Measurements from ENCODE around the gene HYAL4. TPM values are rescaled to one million over a fixed set of nuclear protein-coding genes. Genes with fewer than 3 reads are reported as not detected.
"Not testable (repeated sequence)": the region's sequence is repeated elsewhere in the genome, so short reads cannot be mapped to it uniquely, and the experiment has no call there.

The HYAL4 gene
- polyA plus RNA-seq, 2 donors = not detected

DNA sequence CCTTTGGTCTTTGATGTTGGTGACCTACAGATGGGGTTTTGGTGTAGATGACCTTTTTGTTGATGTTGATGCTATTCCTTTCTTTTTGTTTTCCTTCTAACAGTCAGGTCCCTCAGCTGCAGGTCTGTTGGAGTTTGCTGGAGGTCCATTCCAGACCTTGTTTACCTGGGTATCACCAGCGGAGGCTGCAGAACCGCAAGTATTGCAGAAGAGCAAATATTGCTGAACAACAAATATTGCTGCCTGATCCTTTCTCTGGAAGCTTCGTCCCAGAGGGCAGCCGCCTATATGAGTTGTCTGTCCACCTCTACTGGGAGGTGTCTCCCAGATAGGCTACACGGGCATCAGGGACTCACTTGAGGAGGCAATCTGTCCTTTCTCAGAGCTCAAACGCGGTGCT, 827 bp upstream of the HYAL4 start:
- not testable (repeated sequence) for H3K27me3 ChIP-seq (ENCODE audit: control insufficient read depth in 1 of 2, insufficient read depth in 2 of 2, low read length in 2 of 2); H3K9me3 ChIP-seq (ENCODE audit: control insufficient read depth in 2 of 2, insufficient read depth in 1 of 2, low read depth in 1 of 2, low read length in 1 of 2); H3K36me3 ChIP-seq (ENCODE audit: control insufficient read depth in 2 of 2, insufficient read depth in 2 of 2, low read length in 1 of 2); H3K4me1 ChIP-seq (ENCODE audit: control insufficient read depth in 2 of 2, insufficient read depth in 2 of 2, low read length in 1 of 2); H3K4me3 ChIP-seq (ENCODE audit: low read depth in 1 of 2, low read length in 2 of 2); H3K27ac ChIP-seq (ENCODE audit: low read depth in 2 of 2, low read length in 1 of 2)
- WGBS, 2 donors = 92 to 94% methylated on average over 7 of the region's 7 CpGs

DNA sequence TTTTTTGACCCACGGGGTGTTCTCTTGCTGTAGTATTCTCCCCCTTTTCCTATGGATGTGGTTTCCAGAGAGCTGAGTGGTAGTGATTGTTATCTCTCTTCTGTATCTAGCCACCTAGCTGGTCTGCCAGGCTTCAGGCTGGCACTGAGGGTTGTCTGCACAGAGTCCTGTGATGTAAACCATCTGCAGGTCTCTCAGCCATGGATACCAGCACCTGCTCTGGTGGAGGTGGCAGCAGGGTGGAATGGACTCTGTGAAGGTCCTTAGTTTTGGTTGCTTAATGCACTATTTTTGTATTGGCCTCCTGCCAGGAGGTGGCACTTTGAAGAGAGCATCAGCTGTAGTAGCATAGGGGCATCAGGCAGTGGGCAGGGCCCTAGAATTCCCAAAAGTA, 851 bp downstream of the HYAL4 start:
- Histone ChIP-seq H3K9me3 (ENCODE audit: control insufficient read depth in 2 of 2, insufficient read depth in 1 of 2, low read depth in 1 of 2, low read length in 1 of 2) (no peaks in the 10 kb centered on the region), H3K4me1 (ENCODE audit: control insufficient read depth in 2 of 2, insufficient read depth in 2 of 2, low read length in 1 of 2) (no peaks in the 10 kb centered on the region), H3K27me3 (ENCODE audit: control insufficient read depth in 1 of 2, insufficient read depth in 2 of 2, low read length in 2 of 2) (no peaks in the 10 kb centered on the region), H3K27ac (ENCODE audit: low read depth in 2 of 2, low read length in 1 of 2) (no peak overlapping the region), H3K36me3 (ENCODE audit: control insufficient read depth in 2 of 2, insufficient read depth in 2 of 2, low read length in 1 of 2) (no peaks in the 10 kb centered on the region), H3K4me3 (ENCODE audit: low read depth in 1 of 2, low read length in 2 of 2) (no peak overlapping the region)
- 80 to 94% methylated on average over 1 of the region's 1 CpG for WGBS, 2 donors

DNA sequence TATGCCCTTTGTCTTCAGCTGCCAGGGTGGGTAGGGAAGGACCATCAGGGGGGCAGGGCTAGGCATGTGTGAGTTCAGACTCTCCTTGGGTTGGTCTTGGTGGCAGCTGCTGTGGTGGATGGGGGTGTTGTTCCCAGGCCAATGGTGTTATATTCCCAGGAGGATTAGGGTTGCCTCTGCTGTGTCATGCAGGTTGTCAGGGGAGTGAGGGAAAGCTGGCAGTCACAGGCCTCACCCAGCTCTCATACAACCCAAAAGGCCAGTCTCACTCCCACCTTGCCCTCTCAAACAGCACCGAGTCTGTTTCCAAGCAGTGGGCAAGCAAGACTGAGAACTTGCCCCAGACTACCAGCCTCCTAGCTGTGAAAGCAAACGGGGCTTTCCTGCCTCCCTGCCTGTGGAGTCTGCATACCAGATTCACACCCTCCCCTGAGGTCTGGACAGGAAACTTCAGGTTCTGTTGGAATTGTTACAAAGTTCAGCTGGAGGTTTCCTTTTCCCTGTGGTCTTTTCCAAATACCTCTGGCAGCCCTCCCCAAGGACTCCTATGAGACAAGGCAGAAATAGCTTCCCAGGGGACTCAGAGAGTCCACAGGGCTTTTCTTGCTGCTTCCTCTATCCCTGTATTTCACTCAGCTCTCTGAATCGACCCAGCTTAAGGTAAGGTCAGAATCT, 1.4 kb downstream of the HYAL4 start:
- 33 to 34% methylated on average over 3 of the region's 3 CpGs for WGBS, 2 donors
- Histone ChIP-seq H3K4me1 (ENCODE audit: control insufficient read depth in 2 of 2, insufficient read depth in 2 of 2, low read length in 1 of 2) (no peaks in the 10 kb centered on the region), H3K36me3 (ENCODE audit: control insufficient read depth in 2 of 2, insufficient read depth in 2 of 2, low read length in 1 of 2) (no peaks in the 10 kb centered on the region), H3K9me3 (ENCODE audit: control insufficient read depth in 2 of 2, insufficient read depth in 1 of 2, low read depth in 1 of 2, low read length in 1 of 2) (no peaks in the 10 kb centered on the region), H3K27ac (ENCODE audit: low read depth in 2 of 2, low read length in 1 of 2) (no peak overlapping the region), H3K27me3 (ENCODE audit: control insufficient read depth in 1 of 2, insufficient read depth in 2 of 2, low read length in 2 of 2) (no peaks in the 10 kb centered on the region), H3K4me3 (ENCODE audit: low read depth in 1 of 2, low read length in 2 of 2) (no peak overlapping the region)

DNA sequence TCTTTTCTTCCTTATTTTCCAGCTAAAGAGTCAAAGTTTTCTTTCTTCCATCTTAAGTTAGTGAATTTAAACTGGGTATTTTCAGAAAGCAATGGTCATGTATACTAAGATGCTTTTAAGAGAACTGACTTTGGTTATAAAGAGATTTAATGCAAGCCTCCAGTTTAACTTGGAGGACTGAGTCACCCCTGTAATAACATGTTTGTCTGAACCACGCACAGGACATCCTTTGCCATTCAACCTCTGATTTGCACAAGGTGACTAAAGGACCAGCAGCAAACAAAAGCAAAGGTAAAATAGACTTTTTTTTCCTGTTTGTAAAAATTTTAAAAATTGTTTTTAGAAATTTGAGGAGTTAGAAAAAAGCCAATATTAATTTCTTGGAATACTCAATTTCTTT, 2.9 kb downstream of the HYAL4 start:
- Histone ChIP-seq H3K4me1 (ENCODE audit: control insufficient read depth in 2 of 2, insufficient read depth in 2 of 2, low read length in 1 of 2) (no peaks in the 10 kb centered on the region), H3K9me3 (ENCODE audit: control insufficient read depth in 2 of 2, insufficient read depth in 1 of 2, low read depth in 1 of 2, low read length in 1 of 2) (no peaks in the 10 kb centered on the region), H3K4me3 (ENCODE audit: low read depth in 1 of 2, low read length in 2 of 2) (no peak overlapping the region), H3K27me3 (ENCODE audit: control insufficient read depth in 1 of 2, insufficient read depth in 2 of 2, low read length in 2 of 2) (no peaks in the 10 kb centered on the region), H3K36me3 (ENCODE audit: control insufficient read depth in 2 of 2, insufficient read depth in 2 of 2, low read length in 1 of 2) (no peaks in the 10 kb centered on the region), H3K27ac (ENCODE audit: low read depth in 2 of 2, low read length in 1 of 2) (no peak overlapping the region)
- WGBS, 2 donors = 67 to 76% methylated on average over 1 of the region's 1 CpG

DNA sequence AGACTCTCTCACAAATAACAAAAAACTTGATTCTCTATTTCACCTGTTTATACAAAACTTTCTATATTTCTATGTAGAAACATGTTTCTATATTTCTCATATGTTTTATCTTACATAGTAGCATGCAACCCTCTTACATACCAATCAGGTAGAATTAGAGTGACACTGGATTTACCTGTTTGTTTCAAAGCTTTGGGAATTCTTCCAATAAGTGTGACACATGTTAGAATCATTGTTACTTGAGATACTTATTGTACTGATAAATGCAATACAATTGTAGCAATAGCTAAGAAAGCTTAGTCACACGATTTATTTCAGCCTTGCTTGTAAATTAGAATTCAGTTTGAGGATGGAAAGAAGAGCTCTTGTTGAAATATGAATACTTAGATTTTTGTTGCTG, 4.9 kb downstream of the HYAL4 start:
- no peaks in the 10 kb centered on the region for H3K4me1 ChIP-seq (ENCODE audit: control insufficient read depth in 2 of 2, insufficient read depth in 2 of 2, low read length in 1 of 2)
- no peak overlapping the region for H3K27ac ChIP-seq (ENCODE audit: low read depth in 2 of 2, low read length in 1 of 2)
- H3K27me3 ChIP-seq (ENCODE audit: control insufficient read depth in 1 of 2, insufficient read depth in 2 of 2, low read length in 2 of 2) = no peaks in the 10 kb centered on the region
- WGBS, 2 donors = 68 to 73% methylated on average over 1 of the region's 1 CpG
- no peaks in the 10 kb centered on the region for H3K9me3 ChIP-seq (ENCODE audit: control insufficient read depth in 2 of 2, insufficient read depth in 1 of 2, low read depth in 1 of 2, low read length in 1 of 2)
- no peak overlapping the region for H3K4me3 ChIP-seq (ENCODE audit: low read depth in 1 of 2, low read length in 2 of 2)
- H3K36me3 ChIP-seq (ENCODE audit: control insufficient read depth in 2 of 2, insufficient read depth in 2 of 2, low read length in 1 of 2) = no peaks in the 10 kb centered on the region

DNA sequence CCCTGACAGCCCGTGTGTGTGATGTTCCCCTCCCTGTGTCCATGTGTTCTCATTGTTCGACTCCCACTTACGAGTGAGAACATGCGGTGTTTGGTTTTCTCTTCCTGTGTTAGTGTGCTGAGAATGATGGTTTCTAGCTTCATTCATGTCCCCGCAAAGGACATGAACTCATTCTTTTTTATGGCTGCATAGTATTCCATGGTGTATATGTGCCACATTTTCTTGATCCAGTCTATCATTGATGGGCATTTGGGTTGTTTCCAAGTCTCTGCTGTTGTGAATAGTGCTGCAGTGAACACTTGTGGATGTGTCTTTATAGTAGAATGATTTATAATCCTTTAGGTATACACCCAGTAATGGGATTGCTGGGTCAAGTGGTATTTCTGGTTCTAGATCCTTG, 6.4 kb downstream of the HYAL4 start:
- not testable (repeated sequence) for H3K36me3 ChIP-seq (ENCODE audit: control insufficient read depth in 2 of 2, insufficient read depth in 2 of 2, low read length in 1 of 2); H3K9me3 ChIP-seq (ENCODE audit: control insufficient read depth in 2 of 2, insufficient read depth in 1 of 2, low read depth in 1 of 2, low read length in 1 of 2); H3K4me1 ChIP-seq (ENCODE audit: control insufficient read depth in 2 of 2, insufficient read depth in 2 of 2, low read length in 1 of 2); H3K27ac ChIP-seq (ENCODE audit: low read depth in 2 of 2, low read length in 1 of 2); H3K27me3 ChIP-seq (ENCODE audit: control insufficient read depth in 1 of 2, insufficient read depth in 2 of 2, low read length in 2 of 2); H3K4me3 ChIP-seq (ENCODE audit: low read depth in 1 of 2, low read length in 2 of 2)
- 93 to 95% methylated on average over 5 of the region's 5 CpGs for WGBS, 2 donors

DNA sequence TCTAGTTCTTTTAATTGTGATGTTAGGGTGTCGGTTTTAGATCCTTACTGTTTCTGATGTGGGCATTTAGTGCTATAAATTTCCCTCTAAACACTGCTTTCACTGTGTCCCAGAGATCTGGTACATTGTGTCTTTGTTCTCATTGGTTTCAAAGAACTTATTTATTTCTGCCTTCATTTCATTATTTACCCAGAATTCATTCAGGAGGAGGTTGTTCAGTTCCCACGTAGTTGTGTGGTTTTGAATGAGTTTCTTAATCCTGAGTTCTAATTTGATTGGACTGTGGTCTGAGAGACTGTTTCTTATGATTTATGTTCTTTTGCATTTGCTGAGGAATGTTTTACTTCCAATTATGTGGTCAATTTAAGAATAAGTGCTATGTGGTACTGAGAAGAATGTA, 9.3 kb downstream of the HYAL4 start:
- H3K27me3 ChIP-seq (ENCODE audit: control insufficient read depth in 1 of 2, insufficient read depth in 2 of 2, low read length in 2 of 2); H3K36me3 ChIP-seq (ENCODE audit: control insufficient read depth in 2 of 2, insufficient read depth in 2 of 2, low read length in 1 of 2); H3K27ac ChIP-seq (ENCODE audit: low read depth in 2 of 2, low read length in 1 of 2); H3K9me3 ChIP-seq (ENCODE audit: control insufficient read depth in 2 of 2, insufficient read depth in 1 of 2, low read depth in 1 of 2, low read length in 1 of 2); H3K4me1 ChIP-seq (ENCODE audit: control insufficient read depth in 2 of 2, insufficient read depth in 2 of 2, low read length in 1 of 2); H3K4me3 ChIP-seq (ENCODE audit: low read depth in 1 of 2, low read length in 2 of 2): not testable (repeated sequence)
- 71 to 76% methylated on average over 2 of the region's 2 CpGs for WGBS, 2 donors

DNA sequence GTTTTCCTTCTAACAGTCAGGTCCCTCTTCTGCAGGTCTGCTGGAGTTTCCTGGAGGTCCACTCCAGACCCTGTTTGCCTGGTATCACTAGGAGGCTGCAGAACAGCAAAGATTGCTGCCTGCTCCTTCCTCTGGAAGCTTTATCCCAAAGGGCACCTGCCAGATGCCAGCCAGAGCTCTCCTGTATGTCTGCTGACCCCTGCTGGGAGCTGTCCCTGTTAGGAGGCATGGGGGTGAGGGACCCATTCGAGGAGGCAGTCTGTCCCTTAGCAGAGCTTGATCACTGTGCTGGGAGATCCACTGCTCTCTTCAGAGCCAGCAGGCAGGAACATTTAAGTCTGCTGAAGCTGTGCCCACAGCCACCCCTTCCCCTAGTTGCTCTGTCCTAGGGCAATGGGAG, 11.5 kb downstream of the HYAL4 start:
- not testable (repeated sequence) for H3K36me3 ChIP-seq (ENCODE audit: control insufficient read depth in 2 of 2, insufficient read depth in 2 of 2, low read length in 1 of 2); H3K27ac ChIP-seq (ENCODE audit: low read depth in 2 of 2, low read length in 1 of 2); H3K27me3 ChIP-seq (ENCODE audit: control insufficient read depth in 1 of 2, insufficient read depth in 2 of 2, low read length in 2 of 2); H3K9me3 ChIP-seq (ENCODE audit: control insufficient read depth in 2 of 2, insufficient read depth in 1 of 2, low read depth in 1 of 2, low read length in 1 of 2); H3K4me3 ChIP-seq (ENCODE audit: low read depth in 1 of 2, low read length in 2 of 2); H3K4me1 ChIP-seq (ENCODE audit: control insufficient read depth in 2 of 2, insufficient read depth in 2 of 2, low read length in 1 of 2)
- 49 to 59% methylated on average over 1 of the region's 1 CpG for WGBS, 2 donors

DNA sequence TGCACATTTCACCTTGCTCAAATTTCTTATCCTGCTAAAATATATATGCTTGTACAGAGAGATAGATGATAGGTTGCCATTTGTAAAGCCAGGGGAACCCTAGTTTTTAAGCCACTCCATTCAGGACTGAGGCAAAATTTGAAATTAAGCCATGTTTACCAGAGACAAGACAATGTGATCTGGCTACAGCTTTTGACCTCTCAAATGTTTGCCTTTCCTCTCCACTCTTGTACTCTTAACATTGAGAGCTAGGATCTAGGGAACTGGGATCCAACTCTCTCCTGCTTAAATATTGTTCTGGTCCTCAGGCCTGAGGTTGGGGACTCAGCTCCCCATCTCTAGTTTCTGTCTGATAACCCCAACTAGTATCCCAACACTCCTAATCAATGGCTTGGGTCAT, 15.9 kb downstream of the HYAL4 start:
- H3K36me3 ChIP-seq (ENCODE audit: control insufficient read depth in 2 of 2, insufficient read depth in 2 of 2, low read length in 1 of 2) = no peaks in the 10 kb centered on the region
- no peak overlapping the region for H3K27ac ChIP-seq (ENCODE audit: low read depth in 2 of 2, low read length in 1 of 2)
- H3K27me3 ChIP-seq (ENCODE audit: control insufficient read depth in 1 of 2, insufficient read depth in 2 of 2, low read length in 2 of 2) = no peaks in the 10 kb centered on the region
- H3K9me3 ChIP-seq (ENCODE audit: control insufficient read depth in 2 of 2, insufficient read depth in 1 of 2, low read depth in 1 of 2, low read length in 1 of 2) = no peaks in the 10 kb centered on the region
- no peaks in the 10 kb centered on the region for H3K4me1 ChIP-seq (ENCODE audit: control insufficient read depth in 2 of 2, insufficient read depth in 2 of 2, low read length in 1 of 2)
- H3K4me3 ChIP-seq (ENCODE audit: low read depth in 1 of 2, low read length in 2 of 2) = no peak overlapping the region

DNA sequence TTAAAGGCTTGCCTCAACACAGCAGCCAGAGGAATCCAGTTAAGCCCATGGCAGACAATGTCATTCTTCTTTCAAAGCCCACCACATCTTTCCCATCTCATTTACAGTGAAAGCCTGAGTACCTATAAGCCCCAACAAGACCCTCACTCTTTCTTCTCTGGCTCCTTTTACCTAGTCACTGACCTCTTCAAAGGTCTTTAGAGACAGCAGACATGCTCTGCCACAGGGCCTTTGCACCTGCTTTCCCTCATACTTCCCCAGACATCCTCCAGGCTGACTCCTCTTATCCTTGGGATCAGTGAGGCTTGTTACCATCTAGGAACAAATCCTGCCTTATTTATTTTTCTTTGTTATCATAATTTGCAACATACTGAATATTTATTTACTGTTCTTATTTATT, 17.8 kb downstream of the HYAL4 start:
- Histone ChIP-seq H3K27ac (ENCODE audit: low read depth in 2 of 2, low read length in 1 of 2) (no peak overlapping the region), H3K4me1 (ENCODE audit: control insufficient read depth in 2 of 2, insufficient read depth in 2 of 2, low read length in 1 of 2) (no peaks in the 10 kb centered on the region), H3K27me3 (ENCODE audit: control insufficient read depth in 1 of 2, insufficient read depth in 2 of 2, low read length in 2 of 2) (no peaks in the 10 kb centered on the region), H3K4me3 (ENCODE audit: low read depth in 1 of 2, low read length in 2 of 2) (no peak overlapping the region), H3K36me3 (ENCODE audit: control insufficient read depth in 2 of 2, insufficient read depth in 2 of 2, low read length in 1 of 2) (no peaks in the 10 kb centered on the region), H3K9me3 (ENCODE audit: control insufficient read depth in 2 of 2, insufficient read depth in 1 of 2, low read depth in 1 of 2, low read length in 1 of 2) (no peaks in the 10 kb centered on the region)
